HG02938 (cell line): ENCODE results near the gene PM20D1.

Experiments used
- ATAC-seq: cut with Tn5 transposase; IDR thresholded peaks from one replicate; pipeline ENCODE4 v1.9.1; 2021; ENCODE audit warnings: mild to moderate bottlenecking, moderate library complexity; ENCODE audit not compliant: unreplicated experiment

The PM20D1 gene

DNA sequence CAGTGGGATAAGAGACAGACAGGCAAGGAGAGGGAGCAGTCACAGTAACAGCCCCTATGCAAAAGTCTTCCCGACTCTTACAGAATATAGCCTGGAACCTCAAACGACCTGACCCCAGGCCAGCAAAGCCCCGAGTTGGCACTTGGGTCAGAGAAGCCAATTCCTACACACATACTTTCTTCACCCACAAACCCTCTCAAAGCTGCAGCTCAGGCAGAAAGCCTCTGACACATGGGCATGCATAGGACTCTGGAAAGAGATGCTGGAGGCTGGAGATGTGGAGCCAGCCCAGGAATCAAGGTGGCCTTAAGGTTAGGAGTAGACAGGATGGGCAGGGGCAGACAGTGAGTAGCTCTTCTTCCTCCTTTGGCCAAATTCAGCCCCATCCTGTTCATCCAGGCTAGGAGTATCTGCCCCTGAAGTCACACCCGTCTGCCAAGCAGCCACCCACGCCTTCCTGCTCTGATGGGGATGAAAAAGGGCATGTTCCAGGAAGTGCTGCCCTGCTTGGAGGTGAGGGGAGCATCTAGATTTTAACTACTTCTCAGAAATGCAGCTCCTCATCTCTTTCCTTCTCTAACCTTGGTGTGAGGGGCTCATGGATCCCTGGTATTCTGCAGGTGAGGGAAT is 44.7 kb downstream of the PM20D1 start:
- ATAC-seq = no peak

DNA sequence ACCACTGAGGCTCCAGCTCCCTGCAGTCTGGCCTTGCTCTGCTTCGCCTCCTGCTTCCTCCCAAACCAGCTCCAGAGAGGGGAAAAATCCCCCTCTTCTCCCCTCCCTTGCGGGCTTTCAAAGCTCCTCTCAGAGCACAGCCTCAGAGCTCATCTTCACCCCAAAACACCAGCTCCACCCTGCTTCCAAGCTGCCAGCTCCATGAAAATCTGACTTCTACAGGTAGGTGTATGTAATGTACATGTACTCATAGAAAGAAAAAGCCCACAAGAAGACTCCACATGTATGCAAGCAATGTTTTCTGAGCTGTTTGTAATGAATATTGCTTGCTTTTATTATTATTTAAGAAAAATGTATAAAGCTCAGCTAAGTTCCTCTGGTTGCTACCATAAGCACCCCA is 45.3 kb downstream of the PM20D1 start:
- no peak for ATAC-seq

DNA sequence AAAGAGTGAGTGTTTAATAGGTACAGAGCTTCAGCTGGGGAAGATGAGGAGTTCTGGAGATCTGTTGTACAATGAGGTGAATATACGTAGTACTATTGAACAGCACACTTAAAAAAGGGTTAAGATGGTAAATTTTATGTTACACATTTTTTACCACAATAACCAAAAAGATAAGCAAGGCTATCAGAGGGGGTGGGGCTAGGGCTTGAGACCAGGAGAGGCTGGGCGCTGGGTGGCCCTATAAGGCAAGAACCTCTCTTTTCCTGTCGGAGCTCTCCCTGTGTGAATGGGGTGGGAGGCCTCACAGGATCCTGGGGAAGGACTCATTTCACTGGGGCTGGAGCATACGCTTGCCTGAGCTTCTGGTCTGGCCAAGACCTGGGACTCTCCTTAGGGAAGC is 45.9 kb downstream of the PM20D1 start:
- ATAC-seq = no peak

DNA sequence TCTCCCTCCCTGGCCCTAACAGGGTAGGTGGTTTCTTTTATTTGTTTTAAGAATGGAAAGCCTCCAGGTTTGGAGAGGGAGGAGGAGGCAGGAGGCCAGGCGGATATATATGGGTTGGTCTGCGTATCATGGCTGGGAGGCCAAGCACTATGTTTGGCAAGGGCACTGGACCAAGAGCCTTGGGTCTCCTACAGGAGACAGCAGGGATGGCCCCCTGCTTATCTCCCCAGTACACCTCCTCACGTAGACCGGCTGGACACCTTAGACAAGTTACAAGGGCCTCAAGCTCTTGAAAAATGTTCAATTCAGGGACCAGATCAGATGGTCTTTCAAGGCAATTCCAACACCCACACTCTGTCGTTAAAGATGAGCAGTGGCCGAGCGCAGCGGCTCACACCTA is 47.9 kb downstream of the PM20D1 start:
- no peak for ATAC-seq

DNA sequence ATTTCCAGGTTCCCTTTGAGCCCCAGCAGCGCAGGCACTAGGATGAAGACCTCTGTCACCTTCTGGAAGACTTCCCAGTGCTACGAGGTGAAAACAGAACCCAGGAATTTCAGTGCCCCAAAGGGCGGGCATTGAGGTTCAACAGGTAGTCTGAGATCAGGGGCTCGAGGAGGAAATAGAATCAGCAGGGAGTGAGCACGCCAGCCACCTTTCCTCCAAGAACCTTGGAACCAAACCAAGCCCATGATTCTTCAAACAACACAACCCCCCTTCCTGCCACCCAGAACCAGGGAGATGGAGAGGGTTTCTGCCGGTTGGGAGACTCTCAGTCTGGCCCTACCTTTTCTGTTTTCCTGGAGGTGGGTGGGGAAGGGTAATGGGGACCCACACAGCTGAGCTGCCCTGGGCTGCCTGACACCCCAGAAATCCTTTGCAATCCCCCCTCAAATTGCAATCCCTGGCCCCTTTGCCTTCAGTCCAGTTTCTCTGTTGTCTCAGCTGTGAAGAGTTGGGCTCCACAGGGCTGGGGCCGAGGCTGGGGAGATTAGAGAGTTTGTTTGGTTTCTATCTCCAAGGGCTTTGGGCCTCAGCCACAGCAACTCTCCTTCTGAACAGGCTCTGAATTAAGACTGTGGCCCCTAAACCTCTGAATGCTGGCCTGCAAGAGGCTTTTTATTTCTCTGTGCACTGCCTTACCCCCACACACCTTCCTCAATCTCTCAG is 48.8 kb downstream of the PM20D1 start:
- no peak for ATAC-seq

DNA sequence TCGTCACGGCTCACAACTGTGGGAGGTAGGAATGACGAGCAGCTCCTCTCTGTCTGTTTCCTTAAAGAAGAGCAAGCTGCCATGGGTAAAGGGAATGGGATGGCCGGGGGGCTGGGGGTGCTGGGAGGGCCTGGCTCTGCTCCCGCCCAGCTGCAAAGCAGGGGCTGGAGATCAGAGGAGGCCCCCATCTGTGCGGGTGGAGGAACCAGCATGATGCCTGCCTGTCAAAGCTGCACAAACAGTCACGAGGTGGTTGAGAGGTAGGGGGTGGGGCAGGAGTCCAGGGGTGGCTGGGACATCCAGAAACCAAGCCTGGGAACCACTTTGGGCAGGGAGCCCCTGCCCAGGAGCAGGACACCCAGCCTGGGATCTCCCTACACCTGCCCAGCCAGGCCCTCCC is 49.5 kb downstream of the PM20D1 start:
- no peak for ATAC-seq

DNA sequence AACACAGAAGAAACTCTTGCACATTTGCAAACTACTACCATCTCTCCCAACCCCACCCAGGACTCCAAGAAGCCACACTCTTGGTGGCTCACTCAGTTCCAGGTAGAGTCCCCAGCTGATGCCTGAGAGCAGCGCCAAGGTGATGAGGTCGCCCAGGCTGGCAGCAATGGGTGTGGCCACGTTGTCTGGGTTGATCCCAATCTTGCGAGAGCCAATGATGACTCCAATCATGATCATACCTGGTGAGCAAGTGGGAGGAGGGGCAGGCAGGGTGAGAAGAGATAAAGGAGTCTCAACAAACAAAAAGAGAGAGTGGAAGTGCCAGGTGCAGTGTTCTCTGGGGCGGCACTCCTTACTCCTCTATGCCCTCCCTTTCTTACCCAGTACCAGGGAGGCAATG is 51.4 kb downstream of the PM20D1 start:
- ATAC-seq = no peak

DNA sequence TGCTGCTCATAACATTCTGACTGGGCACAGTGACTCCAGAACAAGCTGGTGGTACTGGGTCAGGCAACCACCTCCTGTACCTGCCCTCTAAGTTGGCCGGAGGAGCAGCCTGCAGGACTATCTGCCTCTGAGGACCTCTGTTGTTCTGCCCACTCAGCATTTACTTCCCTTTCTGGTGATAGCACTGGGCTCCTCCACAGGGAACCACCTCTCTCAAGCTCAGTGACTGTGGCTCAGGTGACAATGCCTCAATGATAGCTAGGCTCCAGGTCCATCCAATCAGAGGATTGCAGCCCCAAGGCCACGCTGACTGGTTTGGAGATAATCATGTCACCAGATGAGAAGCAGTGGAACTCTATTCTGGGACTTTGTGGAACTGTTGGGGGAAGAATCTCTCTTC is 52.8 kb downstream of the PM20D1 start:
- ATAC-seq = no peak

DNA sequence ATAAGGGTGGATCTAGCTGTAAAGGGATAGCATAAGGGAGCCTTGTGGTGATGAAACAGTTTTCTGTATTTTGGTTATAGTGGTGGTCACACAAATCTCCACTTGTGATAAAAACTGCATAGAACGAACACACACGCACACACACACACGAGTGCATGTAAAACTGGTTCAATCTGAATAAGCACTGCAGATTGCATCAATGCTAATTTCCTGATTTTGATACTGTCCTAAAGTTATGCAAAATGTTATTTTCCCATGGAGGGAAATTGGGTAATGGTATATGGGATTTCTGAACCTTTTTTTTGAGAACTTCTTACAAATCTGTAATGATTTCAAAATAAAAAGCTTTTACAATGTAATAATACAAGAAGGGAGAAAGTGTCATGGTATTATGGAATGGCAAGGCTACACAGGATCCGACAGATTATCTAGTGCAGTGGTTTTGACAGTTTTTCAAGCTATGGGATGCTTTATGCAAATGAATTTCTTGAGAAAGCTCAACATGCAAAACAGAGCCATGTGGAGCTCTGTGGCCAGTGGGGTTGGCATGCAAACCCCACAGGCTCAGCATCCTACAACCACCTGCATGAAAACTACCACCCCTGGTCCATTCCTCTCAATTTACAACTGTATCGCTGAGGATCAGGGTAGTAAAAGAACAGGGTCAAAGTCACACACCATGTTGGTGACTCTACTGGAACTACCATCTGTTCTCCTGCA is 55.8 kb downstream of the PM20D1 start:
- ATAC-seq = no peak

DNA sequence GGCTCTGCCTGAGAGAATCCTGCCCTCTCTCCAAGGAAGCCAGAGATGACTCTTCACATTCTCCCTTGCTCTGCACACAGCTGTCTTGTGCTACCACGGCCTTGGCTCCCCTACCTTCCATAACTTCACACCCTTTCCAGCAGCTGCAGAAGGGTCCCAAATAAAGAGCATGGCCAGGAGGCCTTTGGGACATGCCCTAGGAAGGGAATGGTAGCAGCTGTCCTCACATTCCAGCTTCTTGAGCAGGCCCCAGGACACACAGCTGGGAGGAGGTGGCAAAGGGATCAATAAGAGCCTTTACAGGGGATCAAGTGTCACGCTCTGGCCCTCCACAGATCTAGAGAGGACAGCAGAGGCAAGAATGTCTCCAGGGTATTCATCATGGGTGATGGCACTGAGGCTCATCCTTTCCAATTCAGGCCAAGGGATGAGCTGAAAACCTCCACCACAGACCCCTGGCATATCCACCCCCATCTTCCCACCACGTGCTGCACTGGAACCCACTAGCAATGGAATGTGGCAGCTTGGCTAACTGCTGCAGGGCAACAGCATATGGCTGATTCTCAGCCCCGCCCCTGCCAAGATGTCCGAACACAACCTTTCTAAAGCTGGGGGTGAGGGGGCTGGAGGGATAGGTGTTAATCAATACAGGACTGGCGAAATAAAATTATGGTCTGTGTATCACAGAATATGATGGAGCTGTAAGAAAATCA is 56.8 kb downstream of the PM20D1 start:
- ATAC-seq = no peak

DNA sequence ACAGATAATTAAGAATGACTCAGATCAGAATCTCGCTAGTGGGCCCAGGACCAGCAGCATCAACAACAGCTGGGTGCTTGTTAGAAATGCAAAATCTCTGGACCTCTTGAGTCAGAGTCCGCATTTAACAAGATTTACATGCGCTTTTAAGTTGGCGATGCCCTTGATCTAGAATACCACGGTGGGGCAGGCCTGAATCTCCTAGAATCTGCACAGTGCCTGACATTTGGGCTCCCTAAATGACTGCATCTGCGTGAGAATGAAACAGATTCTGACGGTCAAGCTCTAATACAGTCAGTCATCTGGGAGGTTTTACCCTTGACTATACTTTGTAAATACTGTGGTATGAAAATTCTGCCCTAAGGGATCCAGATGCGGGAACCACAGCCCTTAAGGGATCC is 57.5 kb downstream of the PM20D1 start:
- peak; percentile 41 for ATAC-seq

DNA sequence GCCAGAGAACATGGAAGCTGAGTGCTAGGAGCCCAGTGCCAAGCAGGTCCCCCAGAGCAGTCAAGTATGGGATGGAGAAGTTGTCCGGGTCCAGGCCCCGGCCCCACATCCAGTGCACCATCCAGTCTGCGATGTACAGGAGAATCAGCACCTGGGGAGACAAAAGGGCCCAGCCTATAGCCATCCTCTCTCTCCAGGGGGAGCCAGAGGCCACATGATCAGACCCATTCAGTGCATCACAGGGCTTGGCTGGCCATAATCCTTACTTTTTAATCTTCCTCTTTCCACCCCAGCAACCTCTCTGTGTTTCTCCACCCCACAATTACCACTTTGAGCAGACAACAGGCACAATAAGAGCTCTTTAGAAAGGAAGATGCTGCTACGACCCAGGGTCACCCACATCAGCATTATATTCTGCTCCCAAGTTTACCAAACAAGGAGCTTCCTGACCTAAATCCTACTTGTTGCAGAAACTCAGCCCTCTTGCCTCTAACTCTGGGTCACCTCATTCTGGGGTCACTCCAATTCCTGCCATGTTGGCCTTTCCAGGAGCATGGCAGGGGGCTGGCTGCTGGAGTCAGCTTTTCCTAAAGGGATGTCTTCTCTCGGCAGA is 58.3 kb downstream of the PM20D1 start:
- no peak for ATAC-seq

DNA sequence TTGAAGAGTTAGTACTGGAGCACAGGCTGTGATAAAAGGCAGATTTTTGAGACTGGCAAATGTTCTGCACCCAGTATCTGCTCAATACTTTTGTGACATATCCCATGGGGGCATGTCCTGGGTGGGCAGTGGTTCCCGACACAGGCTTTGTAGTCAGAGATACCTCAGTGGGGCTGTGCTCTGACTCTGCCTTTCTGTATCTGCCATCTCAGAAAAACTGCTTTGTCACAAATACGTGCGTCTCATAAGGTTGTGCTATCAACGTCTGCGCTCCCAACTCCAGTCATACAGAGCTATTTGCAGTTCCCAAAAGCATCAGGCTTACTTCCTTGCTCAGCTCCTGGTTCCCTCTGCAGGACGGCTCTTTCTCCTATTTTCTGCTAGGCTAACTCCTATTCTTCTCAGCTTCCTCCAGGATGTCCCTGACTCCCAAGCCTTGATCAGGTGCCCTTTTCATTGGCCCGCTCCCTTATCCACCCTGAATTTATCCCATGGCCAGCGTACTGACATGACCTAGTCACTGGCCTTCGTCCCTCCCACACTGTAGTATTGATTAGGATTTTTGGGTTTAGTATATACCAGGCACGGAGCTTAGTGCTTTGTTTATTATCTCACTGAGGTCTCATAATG is 62.5 kb downstream of the PM20D1 start:
- no peak for ATAC-seq

DNA sequence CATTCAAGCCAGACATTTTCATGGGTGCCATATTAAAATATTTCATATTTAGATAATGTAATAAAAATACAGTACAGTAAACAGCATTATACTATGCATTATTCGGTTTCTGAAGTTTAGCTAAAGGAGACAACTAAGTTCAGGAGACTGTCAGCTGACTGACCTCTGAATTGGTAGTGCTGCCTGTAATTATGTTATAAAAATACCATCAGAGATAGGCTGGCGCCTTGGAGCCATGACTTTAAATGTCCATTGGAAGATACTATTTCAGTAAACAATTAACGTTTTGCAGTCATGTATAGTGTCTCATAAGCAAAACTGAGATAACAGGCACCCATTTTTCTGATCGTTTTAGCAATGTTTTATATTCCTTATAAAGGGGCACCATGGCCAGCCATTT is 63.3 kb downstream of the PM20D1 start:
- no peak for ATAC-seq

DNA sequence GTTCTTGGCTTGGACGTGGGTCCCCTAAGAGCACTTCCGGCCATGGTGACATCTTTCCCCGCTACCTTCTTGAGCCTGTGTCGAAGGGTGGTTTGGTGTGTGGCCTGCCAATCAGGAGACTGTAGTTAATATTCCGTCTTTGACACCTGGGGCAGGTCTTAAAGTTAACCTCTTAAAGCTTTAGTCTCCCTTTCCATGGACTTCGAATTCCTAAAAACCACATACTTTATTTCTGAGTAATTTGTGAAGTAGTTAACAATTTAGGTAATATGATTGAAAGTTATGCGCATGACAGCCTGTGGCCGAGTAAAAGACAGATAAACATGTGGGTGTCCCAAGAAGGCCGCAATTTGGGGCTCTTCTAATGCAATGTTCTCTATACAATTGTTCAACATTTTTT is 64.5 kb downstream of the PM20D1 start:
- ATAC-seq = no peak

DNA sequence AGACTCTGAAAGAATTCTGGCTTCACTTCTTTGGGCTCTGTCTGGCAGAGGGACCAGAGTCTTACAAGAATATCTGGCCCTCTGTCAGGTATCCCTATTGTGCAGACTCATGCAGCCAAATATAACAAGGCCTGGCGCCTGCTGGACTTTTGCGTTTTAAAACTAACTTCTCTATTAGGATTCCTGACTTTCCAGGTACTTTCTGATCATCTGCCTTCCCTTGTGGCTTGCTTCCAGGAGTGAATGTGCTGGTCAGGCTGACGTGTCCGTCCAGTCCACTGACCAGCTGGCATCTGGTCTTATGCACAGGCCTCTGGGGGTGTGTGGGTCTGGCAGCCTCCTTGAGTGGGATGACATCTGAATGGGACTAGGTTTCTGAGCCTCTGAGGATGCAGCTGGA is 66.0 kb downstream of the PM20D1 start:
- ATAC-seq = no peak

DNA sequence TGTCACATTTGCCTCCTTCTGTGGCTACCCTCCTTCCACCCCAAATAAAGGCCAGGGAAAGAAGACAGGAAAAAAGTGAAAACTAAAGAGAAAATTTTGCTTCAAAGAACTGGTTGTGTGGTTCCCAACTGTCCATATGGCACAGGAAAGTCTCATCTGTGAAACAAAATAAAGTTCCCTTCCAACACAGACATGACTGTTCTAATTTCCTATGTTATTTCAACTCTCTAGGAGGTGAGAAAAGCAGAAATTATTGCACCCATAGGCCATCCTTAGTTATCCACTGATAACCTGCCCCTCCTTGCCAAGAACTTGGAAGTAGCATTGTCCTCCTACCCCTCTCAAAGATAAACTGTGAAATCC is 66.5 kb downstream of the PM20D1 start:
- no peak for ATAC-seq

DNA sequence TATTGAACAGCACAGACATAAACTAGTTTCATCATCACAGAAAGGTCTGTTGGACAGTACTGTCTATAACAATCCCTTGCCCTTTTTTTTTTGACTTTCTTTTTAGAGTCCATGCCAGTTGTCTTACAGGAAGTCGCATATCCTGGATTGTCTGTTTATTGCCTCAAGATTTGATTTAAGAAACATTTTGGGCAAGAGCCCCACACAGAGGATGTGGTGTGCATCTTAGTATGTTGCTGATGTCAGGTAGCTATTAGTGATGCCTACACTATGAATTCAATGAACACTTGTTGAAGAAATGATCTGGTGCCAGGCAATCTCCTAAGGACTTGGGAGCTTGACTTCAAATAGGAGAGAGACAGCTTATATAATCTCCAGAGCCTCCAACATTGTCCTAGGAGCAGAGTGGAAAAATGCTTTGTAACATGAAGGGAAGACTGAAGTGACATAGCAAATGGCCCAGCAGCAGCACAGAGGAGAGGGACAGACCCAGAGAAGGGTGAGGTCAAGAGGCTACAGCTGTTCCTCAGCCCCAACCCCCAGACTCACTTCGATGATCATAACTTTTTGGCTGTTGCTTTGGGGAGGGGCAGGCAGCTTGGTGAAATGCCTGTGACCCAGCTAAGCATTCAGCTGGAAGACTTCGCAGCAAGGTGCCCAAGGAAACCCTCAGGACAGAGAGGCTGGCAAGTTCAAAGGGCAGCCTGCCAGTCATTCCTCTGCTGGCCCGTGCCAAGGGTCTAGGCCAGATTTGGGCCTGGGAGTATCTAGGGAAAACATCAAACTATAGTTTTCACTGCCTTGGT is 67.1 kb downstream of the PM20D1 start:
- no peak for ATAC-seq

DNA sequence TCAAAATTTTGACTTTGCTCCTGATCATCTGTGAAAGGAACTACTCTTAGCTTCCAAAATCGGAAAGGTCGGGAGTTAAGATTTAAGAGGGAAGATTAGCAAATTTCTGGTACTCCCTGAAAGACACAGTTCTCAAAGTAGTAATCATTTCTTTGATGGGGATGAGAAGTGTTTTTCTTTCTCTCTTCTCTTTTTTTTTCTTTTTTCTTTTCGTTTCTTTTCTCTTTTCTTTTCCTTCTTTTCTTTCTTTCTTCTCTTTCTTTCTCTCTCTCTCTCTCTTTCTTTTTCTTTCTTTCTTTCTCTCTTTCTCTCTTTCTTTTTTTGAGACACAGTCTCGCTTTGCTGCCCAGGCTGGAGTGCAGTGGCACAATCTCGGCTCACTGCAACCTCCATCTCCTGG is 69.6 kb downstream of the PM20D1 start:
- ATAC-seq = no peak
